Astrocyte of the cerebellum (primary cell): Measurements from ENCODE around the gene CIDEA.

Source experiments
- DNase-seq: peaks from one replicate; pipeline ENCODE4 v3.0.0-alpha.2; 2011; ENCODE audit warnings: low read depth
- H3K4me3 ChIP-seq: 2 replicates; pipeline ENCODE4 v1.5.1; 2011; ENCODE audit warnings: mild to moderate bottlenecking, low read depth, low read length, moderate library complexity
- in situ Hi-C: cut with HindIII; loops from 2 replicates; pipeline ENCODE4 v1.10.0; 2017; ENCODE audit warnings: low sequenced_read_pairs
- TF ChIP-seq, protein P1 (sequence below): IDR thresholded peaks from 2 replicates; pipeline ENCODE4 v1.5.1; 2012; ENCODE audit warnings: low read length, low read depth, moderate library complexity, mild to moderate bottlenecking; ENCODE audit errors: missing control alignments

CIDEA gene

DNA sequence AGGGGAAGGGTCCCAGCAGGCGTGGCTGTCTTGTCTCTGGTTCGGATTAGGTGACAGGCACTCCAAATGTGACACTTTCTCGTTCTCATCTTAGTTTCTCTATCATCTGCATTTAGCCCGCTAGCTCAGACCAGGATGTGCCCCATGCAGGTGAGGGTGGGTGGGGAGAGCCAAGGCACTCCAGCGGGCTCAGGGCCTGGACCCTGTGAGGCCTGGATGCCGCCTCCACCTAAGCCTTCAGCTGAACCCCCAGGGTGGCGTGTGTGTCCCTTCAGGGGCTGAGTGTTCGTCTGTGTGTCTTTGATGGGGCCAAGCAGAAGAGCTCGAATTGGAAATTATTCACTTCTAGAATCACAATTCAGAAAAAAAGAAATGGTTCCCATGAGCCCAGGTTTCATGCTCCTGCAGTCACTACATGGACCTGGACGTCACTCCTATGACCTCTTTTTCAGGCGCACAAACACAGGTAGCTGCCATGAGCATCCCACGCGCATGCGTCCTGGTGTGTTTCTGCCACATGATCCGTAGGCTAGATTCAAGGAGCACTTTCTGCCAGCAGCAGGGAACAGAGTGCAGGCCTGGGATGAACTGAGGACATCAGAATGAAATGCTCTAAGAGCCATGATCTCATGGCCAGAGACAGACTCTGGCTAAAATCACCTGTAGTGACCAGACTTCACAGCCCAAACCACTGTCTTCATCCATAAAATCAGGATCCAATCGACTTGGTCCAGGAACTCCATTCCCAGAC, 25.8 kb downstream of the CIDEA start:
- DNase-seq: no peak
- TF ChIP-seq, protein P1, sequence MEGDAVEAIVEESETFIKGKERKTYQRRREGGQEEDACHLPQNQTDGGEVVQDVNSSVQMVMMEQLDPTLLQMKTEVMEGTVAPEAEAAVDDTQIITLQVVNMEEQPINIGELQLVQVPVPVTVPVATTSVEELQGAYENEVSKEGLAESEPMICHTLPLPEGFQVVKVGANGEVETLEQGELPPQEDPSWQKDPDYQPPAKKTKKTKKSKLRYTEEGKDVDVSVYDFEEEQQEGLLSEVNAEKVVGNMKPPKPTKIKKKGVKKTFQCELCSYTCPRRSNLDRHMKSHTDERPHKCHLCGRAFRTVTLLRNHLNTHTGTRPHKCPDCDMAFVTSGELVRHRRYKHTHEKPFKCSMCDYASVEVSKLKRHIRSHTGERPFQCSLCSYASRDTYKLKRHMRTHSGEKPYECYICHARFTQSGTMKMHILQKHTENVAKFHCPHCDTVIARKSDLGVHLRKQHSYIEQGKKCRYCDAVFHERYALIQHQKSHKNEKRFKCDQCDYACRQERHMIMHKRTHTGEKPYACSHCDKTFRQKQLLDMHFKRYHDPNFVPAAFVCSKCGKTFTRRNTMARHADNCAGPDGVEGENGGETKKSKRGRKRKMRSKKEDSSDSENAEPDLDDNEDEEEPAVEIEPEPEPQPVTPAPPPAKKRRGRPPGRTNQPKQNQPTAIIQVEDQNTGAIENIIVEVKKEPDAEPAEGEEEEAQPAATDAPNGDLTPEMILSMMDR: no peak
- H3K4me3 ChIP-seq: no peak overlapping the region
- in situ Hi-C loops: no loop called here

GRCh38 chr18:12281861-12282260, 27.7 kb downstream of the CIDEA start:
- TF ChIP-seq, protein P1: no peak
- DNase-seq: no peak
- H3K4me3 ChIP-seq: no peak overlapping the region
- in situ Hi-C loops: no loop called here

DNA sequence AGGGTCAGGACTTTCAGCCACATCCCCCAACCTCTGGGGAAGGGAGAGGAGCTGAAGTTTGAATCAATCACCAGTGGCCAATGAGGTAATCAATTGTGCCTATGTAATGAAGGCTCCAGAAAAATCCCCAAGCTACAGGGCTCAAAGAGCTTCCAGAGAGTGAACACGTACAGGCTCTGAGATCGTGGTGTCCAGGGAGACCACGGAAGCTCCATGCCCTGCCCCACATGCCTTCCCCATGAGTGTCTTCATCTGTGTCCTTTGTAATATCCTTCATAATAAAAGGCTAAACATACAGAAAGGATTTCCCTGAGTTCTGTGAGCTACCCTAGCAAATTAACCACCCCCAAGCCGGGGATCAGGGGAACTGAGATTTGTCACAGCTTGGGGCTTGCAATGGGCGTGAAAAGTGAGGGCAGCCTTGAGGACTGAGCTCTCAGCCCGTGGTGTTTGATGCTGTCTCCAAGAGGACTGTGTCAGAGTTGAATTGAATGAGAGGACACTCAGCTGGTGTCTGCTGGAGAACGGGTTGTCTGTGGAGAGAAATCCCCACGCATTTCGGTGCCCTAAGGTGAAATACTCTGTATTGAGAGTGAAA, 28.4 kb downstream of the CIDEA start:
- TF ChIP-seq, protein P1: no peak
- peak; percentile 27 for DNase-seq
- in situ Hi-C loops: no loop called here
- H3K4me3 ChIP-seq: no peak overlapping the region

DNA sequence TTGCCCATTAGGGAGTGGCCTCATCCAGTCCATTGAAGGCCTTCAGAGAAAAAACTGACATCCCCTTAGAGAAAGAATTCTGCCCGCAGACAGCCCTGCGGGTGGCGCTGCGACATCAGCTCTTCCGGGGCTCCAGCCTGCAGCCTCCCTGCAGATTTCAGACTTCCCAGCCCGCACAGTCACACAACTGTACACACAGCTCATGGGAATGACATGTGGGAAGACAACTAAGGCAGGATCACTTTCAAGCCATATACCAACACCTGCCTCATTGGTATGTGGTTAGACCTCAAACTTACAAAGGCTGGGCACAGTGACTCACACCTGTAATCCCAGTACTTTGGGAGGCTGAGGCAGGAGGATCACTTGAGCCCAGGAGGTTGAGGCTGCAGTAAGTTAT, 29.1 kb downstream of the CIDEA start:
- TF ChIP-seq, protein P1: peak; percentile 3
- no peak for DNase-seq
- H3K4me3 ChIP-seq: no peak overlapping the region
- in situ Hi-C loops: no loop called here

GRCh38 chr18:12283666-12284065, 29.5 kb downstream of the CIDEA start:
- TF ChIP-seq, protein P1: no peak
- no peak overlapping the region for H3K4me3 ChIP-seq
- DNase-seq: no peak
- in situ Hi-C loops: no loop called here

DNA sequence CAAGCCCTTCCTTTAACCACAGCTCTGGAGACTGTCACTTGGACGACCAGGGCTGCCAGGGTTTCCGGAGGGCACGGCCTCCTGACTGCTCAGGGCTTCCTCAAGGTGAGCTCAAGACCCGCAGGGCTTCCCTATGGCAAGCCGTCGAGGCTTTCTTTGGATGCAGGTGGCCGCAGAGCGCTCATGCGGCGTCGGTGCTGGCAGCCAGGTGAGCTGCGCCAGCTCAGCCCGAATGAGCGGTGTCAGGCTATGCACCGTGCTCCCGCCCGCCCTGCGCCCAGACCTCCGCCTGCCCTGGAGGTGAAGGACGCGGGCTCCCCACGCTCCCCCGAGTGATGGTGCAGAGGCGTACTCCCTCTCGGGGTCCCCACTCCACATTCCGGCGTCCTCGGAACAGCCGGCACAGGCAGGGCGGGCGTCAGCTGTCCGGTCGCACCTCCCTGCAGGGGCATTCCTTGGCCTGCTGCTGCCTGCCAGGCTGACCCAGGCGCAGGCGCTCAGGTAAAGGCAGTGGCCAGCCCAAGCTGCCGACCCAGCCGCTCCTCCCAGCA, 33.0 kb downstream of the CIDEA start:
- TF ChIP-seq, protein P1: no peak
- in situ Hi-C loops: no loop called here
- peak overlapping the region; percentile 53 for H3K4me3 ChIP-seq
- DNase-seq: no peak
